MM.1S (cell line): ENCODE results near the gene SLC2A1.

Source experiments
- DNase-seq: peaks from one replicate; pipeline ENCODE4 v3.0.0-alpha.2; 2015
- H2AFZ ChIP-seq: fragments of 300-600 bp; sonication (generic); 2 replicates; pipeline ENCODE4 v1.6.0; 2016; ENCODE audit warnings: antibody characterized with exemption, low read length
- H3F3A ChIP-seq: fragments of 300-600 bp; sonication (generic); 2 replicates; pipeline ENCODE4 v1.6.1; 2016; ENCODE audit warnings: mild to moderate bottlenecking, antibody characterized with exemption, low read length, moderate library complexity, mixed read lengths; ENCODE audit not compliant: insufficient read depth
- H3K27ac ChIP-seq: fragments of 300-600 bp; sonication (generic); 2 replicates; pipeline ENCODE4 v1.5.1; 2016; ENCODE audit warnings: mild to moderate bottlenecking, low read length
- H3K27me3 ChIP-seq: fragments of 300-600 bp; sonication (generic); replicated peaks from 2 replicates; pipeline ENCODE4 v1.6.0; 2016; ENCODE audit warnings: low read length; ENCODE audit not compliant: insufficient read depth
- H3K36me3 ChIP-seq: fragments of 300-600 bp; sonication (generic); replicated peaks from 2 replicates; pipeline ENCODE4 v1.6.1; 2016; ENCODE audit warnings: mild to moderate bottlenecking, low read length, mixed read lengths; ENCODE audit not compliant: insufficient read depth
- H3K4me1 ChIP-seq: fragments of 300-600 bp; sonication (generic); 2 replicates; pipeline ENCODE4 v1.6.1; 2016; ENCODE audit warnings: low read length, mixed read lengths
- H3K4me2 ChIP-seq: fragments of 300-600 bp; sonication (generic); 2 replicates; pipeline ENCODE4 v1.6.0; 2016; ENCODE audit warnings: low read depth, low read length
- H3K4me3 ChIP-seq: fragments of 300-600 bp; sonication (generic); 2 replicates; pipeline ENCODE4 v1.5.1; 2016; ENCODE audit warnings: low read length, mixed read lengths
- H3K79me2 ChIP-seq: fragments of 300-600 bp; sonication (generic); 2 replicates; pipeline ENCODE4 v1.6.1; 2016; ENCODE audit warnings: mixed run types, low read length, mixed read lengths
- H3K9ac ChIP-seq: fragments of 300-600 bp; sonication (generic); 2 replicates; pipeline ENCODE4 v1.6.1; 2016; ENCODE audit warnings: low read length, mixed read lengths
- H3K9me2 ChIP-seq: fragments of 300-600 bp; sonication (generic); replicated peaks from 2 replicates; pipeline ENCODE4 v1.6.1; 2016; ENCODE audit warnings: mild to moderate bottlenecking, low read length, mixed read lengths; ENCODE audit not compliant: insufficient read depth
- H3K9me3 ChIP-seq: fragments of 300-600 bp; sonication (generic); replicated peaks from 2 replicates; pipeline ENCODE4 v1.6.1; 2016; ENCODE audit warnings: mild to moderate bottlenecking, low read length, mixed read lengths; ENCODE audit not compliant: insufficient read depth
- H4K20me1 ChIP-seq: fragments of 300-600 bp; sonication (generic); 2 replicates; pipeline ENCODE4 v1.6.1; 2016; ENCODE audit warnings: mild to moderate bottlenecking, low read length, moderate library complexity, mixed read lengths; ENCODE audit not compliant: insufficient read depth
- EZH2 ChIP-seq: fragments of 300-600 bp; sonication (generic); optimal IDR thresholded peaks from 2 replicates; pipeline ENCODE3; 2017; ENCODE audit warnings: low read depth, mild to moderate bottlenecking, antibody characterized with exemption, low read length, mixed read lengths
- EZH2phosphoT487 ChIP-seq: fragments of 300-600 bp; sonication (generic); IDR thresholded peaks from 2 replicates; pipeline ENCODE4 v1.6.1; 2018; ENCODE audit warnings: antibody characterized with exemption, low read length
- TF ChIP-seq, protein P1 (sequence below): fragments of 300-600 bp; sonication (generic); IDR thresholded peaks from 2 replicates; pipeline ENCODE4 v1.5.1; 2016; ENCODE audit warnings: antibody characterized with exemption, low read length, mixed read lengths

The SLC2A1 gene

DNA sequence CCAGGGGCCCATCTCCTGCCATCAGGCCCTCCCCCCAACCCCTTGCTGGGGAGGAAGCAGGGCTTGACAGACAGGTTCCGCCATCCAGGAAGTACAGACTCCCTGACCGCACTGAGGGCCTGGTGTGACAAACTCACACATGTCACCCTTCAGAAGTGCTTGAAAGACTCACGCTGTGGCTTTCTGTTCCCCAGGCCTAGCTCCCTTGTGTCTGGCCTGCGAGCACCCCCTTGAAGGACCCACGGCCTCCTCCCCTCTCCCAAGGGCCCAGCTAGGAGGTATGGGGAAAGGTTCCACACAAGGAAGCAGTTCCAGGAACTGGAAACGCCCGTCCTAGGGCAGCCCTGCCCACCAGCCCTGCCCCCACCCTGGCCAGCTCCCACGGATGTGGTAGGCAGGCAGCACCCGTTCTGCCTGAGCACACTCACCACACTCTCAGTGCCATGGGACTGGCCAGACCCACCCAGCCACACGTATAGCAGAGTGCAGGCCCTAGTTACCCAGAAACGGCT, 26.7 kb downstream of the SLC2A1 start:
- Histone ChIP-seq H2AFZ (no peak overlapping the region), H3K9me3 (no peaks in the 10 kb centered on the region), H3K9ac (peak overlapping the region; percentile 26; the same call in 1 of the 2 replicates), H3K4me1 (peaks cover 39% of the 10 kb centered on the region), H3K4me3 (no peak overlapping the region), H3K36me3 (0 out of 2 replicates have a peak, but pooled peaks cover 3% of the 10 kb centered on the region), H3K27me3 (no peaks in the 10 kb centered on the region), H4K20me1 (no peaks in the 10 kb centered on the region), H3K79me2 (peaks cover 49% of the 10 kb centered on the region), H3F3A (peaks cover 5% of the 10 kb centered on the region; the same call in 1 of the 2 replicates), H3K27ac (peak overlapping the region; percentile 79; the same call in 1 of the 2 replicates), H3K9me2 (no peaks in the 10 kb centered on the region), H3K4me2 (peak overlapping the region; percentile 22; the same call in 1 of the 2 replicates)
- TF ChIP-seq, protein P1, sequence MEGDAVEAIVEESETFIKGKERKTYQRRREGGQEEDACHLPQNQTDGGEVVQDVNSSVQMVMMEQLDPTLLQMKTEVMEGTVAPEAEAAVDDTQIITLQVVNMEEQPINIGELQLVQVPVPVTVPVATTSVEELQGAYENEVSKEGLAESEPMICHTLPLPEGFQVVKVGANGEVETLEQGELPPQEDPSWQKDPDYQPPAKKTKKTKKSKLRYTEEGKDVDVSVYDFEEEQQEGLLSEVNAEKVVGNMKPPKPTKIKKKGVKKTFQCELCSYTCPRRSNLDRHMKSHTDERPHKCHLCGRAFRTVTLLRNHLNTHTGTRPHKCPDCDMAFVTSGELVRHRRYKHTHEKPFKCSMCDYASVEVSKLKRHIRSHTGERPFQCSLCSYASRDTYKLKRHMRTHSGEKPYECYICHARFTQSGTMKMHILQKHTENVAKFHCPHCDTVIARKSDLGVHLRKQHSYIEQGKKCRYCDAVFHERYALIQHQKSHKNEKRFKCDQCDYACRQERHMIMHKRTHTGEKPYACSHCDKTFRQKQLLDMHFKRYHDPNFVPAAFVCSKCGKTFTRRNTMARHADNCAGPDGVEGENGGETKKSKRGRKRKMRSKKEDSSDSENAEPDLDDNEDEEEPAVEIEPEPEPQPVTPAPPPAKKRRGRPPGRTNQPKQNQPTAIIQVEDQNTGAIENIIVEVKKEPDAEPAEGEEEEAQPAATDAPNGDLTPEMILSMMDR: no peak
- TF ChIP-seq EZH2 (no peak), EZH2phosphoT487 (no peak)
- peak; percentile 24 for DNase-seq

- Histone ChIP-seq H3K36me3 (0 out of 2 replicates have a peak, but pooled peaks cover 3% of the 10 kb centered on the region), H3K27ac (peak overlapping the region; percentile 79; the same call in 1 of the 2 replicates), H3K4me2 (no peak overlapping the region), H3K9me2 (no peaks in the 10 kb centered on the region), H2AFZ (no peak overlapping the region), H3K79me2 (peaks cover 40% of the 10 kb centered on the region), H3K4me1 (peaks cover 31% of the 10 kb centered on the region), H3K9ac (no peak overlapping the region), H3K27me3 (no peaks in the 10 kb centered on the region), H3F3A (peaks cover 5% of the 10 kb centered on the region; the same call in 1 of the 2 replicates), H3K4me3 (no peak overlapping the region), H3K9me3 (no peaks in the 10 kb centered on the region), H4K20me1 (no peaks in the 10 kb centered on the region)
- DNase-seq: peak; percentile 24
- no peak for TF ChIP-seq EZH2phosphoT487
- TF ChIP-seq EZH2: no peak
- TF ChIP-seq, protein P1: peak; percentile 46
These were observed 27.5 kb downstream of the SLC2A1 start for GRCh38 chr1:42931108-42931539.

DNA sequence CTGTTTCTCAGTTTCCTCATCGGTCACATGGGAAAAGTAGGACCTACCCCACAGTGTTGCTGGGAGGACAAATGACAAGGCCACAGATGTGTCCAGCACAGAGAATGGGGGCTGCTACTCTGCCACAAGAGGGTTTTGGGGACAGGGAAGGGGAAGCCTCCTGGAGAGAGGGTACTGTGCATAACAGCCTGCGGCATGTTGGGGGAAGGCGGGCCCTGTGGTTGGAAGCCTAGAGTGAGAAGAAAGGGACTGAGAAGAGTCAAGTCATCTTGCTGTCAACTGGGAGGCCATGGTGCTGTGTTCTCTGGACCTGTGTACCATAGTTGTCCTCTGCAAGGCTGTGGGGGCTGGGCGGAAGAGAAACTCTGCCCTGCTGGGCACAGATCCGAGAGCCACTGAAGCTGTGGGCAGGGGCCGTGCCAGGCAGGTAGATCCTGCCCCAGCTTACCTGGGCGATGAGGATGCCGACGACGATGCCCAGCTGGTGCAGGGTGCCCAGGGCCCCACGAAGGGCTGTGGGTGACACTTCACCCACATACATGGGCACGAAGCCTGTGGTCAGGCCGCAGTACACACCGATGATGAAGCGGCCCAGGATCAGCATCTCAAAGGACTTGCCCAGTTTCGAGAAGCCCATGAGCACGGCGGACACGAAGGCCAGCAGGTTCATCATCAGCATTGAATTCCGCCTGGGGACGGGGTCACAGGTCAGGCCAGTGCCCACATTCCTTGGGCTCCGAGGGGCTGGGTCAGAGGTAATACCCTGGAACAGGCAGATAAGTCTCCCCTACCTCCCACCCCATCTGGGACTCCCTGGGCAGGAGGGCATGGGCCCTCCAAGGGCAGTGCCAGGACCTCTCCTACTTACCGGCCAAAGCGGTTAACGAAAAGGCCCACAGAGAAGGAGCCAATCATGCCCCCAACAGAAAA, 28.2 kb downstream of the SLC2A1 start:
- Histone ChIP-seq H3K4me1 (peaks cover 24% of the 10 kb centered on the region), H3K36me3 (0 out of 2 replicates have a peak, but pooled peaks cover 3% of the 10 kb centered on the region), H3K4me2 (no peak overlapping the region), H3K27me3 (no peaks in the 10 kb centered on the region), H3K9me2 (no peaks in the 10 kb centered on the region), H3K9ac (no peak overlapping the region), H3K4me3 (no peak overlapping the region), H3F3A (peaks cover 6% of the 10 kb centered on the region; the same call in 1 of the 2 replicates), H3K79me2 (peaks cover 34% of the 10 kb centered on the region), H3K9me3 (no peaks in the 10 kb centered on the region), H4K20me1 (no peaks in the 10 kb centered on the region), H3K27ac (no peak overlapping the region; the same call in 1 of the 2 replicates), H2AFZ (no peak overlapping the region)
- DNase-seq: no peak
- TF ChIP-seq EZH2phosphoT487: no peak
- TF ChIP-seq, protein P1: no peak
- TF ChIP-seq EZH2: no peak
